Glutamatergic neuron (in vitro differentiated cells): ENCODE data around the gene FGF12. TPM values are rescaled to one million over a fixed set of nuclear protein-coding genes. Genes with fewer than 3 reads are reported as not detected.

Source experiments
- DNase-seq: peaks from one replicate; pipeline ENCODE4 v3.0.0; 2022
- H3K27ac Mint-ChIP-seq: one replicate; pipeline ENCODE4 v1.8.0; 2020; ENCODE audit warnings: mild to moderate bottlenecking, mixed read lengths, inconsistent platforms; ENCODE audit not compliant: unreplicated experiment
- H3K27me3 Mint-ChIP-seq: one replicate; pipeline ENCODE4 v1.8.0; 2020; ENCODE audit warnings: mild to moderate bottlenecking, moderate library complexity, mixed read lengths, inconsistent platforms; ENCODE audit not compliant: unreplicated experiment
- H3K36me3 Mint-ChIP-seq: one replicate; pipeline ENCODE4 v1.8.0; 2020; ENCODE audit warnings: mild to moderate bottlenecking, mixed read lengths, inconsistent platforms; ENCODE audit not compliant: unreplicated experiment
- H3K4me1 Mint-ChIP-seq: one replicate; pipeline ENCODE4 v1.8.0; 2020; ENCODE audit warnings: mild to moderate bottlenecking, low read depth, mixed read lengths, inconsistent platforms; ENCODE audit not compliant: unreplicated experiment
- H3K4me3 Mint-ChIP-seq: one replicate; pipeline ENCODE4 v1.8.0; 2020; ENCODE audit warnings: mild to moderate bottlenecking, mixed read lengths, inconsistent platforms; ENCODE audit not compliant: unreplicated experiment
- H3K9me3 Mint-ChIP-seq: one replicate; pipeline ENCODE4 v1.8.0; 2020; ENCODE audit warnings: mild to moderate bottlenecking, moderate library complexity, mixed read lengths, inconsistent platforms; ENCODE audit not compliant: unreplicated experiment
- total RNA-seq: library from RNA; stranded (reverse); fragmentation: NEBNext Ultra II Directional; extraction: Animal tissue kit (Norgen Biotek cat#: 25700); gene quantifications from one replicate; pipeline ENCODE4 v1.2.1, GENCODE V29; 2021; ENCODE audit not compliant: unreplicated experiment
- TF ChIP-seq, protein P1 (sequence below): fragments of 200-600 bp; sonication (generic); IDR thresholded peaks from one replicate; pipeline ENCODE4 v1.5.0; 2021; ENCODE audit not compliant: partially characterized antibody, unreplicated experiment

The FGF12 gene
- total RNA-seq, 1 donor from 2014 or later: 33.1 TPM

DNA sequence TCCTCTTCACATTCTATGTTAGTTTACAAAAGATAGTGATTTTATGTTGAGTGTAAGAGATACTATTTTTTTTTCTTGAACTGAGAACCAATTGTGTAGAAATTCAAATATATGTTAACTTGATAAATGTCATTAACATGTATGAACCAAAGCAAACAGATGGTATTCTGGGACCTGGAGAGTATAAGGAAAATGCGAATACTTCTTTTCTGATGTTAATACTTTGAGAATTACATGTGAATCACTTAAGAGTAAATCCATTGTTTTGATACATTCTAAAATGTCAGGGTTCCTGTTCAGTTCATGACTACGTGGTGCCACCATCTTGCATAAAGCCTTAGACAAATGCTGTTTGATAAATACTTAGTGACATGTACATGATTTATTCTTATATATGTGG, 541.3 kb downstream of the FGF12 start:
- Mint-ChIP-seq H3K27me3 (no peaks in the 10 kb centered on the region), H3K36me3 (no peaks in the 10 kb centered on the region), H3K4me3 (no peak overlapping the region), H3K9me3 (no peaks in the 10 kb centered on the region), H3K4me1 (no peaks in the 10 kb centered on the region), H3K27ac (no peak overlapping the region)
- DNase-seq: no peak
- TF ChIP-seq, protein P1, sequence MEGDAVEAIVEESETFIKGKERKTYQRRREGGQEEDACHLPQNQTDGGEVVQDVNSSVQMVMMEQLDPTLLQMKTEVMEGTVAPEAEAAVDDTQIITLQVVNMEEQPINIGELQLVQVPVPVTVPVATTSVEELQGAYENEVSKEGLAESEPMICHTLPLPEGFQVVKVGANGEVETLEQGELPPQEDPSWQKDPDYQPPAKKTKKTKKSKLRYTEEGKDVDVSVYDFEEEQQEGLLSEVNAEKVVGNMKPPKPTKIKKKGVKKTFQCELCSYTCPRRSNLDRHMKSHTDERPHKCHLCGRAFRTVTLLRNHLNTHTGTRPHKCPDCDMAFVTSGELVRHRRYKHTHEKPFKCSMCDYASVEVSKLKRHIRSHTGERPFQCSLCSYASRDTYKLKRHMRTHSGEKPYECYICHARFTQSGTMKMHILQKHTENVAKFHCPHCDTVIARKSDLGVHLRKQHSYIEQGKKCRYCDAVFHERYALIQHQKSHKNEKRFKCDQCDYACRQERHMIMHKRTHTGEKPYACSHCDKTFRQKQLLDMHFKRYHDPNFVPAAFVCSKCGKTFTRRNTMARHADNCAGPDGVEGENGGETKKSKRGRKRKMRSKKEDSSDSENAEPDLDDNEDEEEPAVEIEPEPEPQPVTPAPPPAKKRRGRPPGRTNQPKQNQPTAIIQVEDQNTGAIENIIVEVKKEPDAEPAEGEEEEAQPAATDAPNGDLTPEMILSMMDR: no peak

DNA sequence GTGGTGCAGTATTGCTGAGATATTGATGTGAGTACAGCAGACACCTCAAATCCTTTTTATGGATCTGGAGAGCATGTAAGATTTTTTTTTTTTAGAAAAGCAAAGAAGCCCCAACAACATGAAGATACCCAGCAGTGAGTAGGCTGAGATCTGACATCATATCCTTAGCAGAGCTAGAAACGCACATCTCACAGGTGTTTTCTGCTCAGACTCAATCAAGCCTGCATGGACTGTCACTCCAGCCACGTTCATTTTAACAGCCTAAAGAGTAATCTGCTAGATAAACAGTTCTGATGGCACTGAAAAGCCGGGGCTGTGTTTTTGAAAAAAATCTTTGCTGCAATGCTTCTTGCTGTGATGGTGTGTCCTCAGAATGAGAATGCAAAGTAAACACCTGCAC, 544.2 kb downstream of the FGF12 start:
- Mint-ChIP-seq H3K4me1 (no peaks in the 10 kb centered on the region), H3K9me3 (no peaks in the 10 kb centered on the region), H3K4me3 (no peak overlapping the region), H3K27ac (no peak overlapping the region), H3K36me3 (no peaks in the 10 kb centered on the region), H3K27me3 (no peaks in the 10 kb centered on the region)
- TF ChIP-seq, protein P1: no peak
- DNase-seq: no peak

- TF ChIP-seq, protein P1: no peak
- no peak overlapping the region for H3K4me3 Mint-ChIP-seq
- H3K9me3 Mint-ChIP-seq: no peaks in the 10 kb centered on the region
- no peaks in the 10 kb centered on the region for H3K36me3 Mint-ChIP-seq
- DNase-seq: no peak
- H3K27ac Mint-ChIP-seq: no peak overlapping the region
- no peaks in the 10 kb centered on the region for H3K27me3 Mint-ChIP-seq
- H3K4me1 Mint-ChIP-seq: peaks cover 4% of the 10 kb centered on the region
These were observed 546.2 kb downstream of the FGF12 start for GRCh38 chr3:192181151-192181550.

DNA sequence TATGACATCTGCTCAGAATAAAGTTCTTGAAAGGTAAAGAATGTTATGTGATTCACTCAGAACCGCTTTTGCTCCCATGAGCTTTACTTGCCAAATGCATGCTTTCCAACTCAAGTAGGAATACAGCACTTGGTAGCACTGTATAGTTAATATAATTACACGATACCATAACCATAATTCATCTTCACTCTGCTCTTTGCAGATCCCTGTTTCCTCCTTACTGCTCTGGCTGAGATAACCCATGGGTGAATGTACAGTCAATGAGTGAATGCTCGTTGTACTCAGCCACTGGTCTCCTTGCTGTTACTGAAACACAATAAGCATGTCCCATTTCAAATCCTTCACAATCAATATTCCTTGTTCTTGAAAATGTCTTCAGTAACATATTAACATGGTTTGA, 550.0 kb downstream of the FGF12 start:
- no peak for DNase-seq
- Mint-ChIP-seq H3K9me3 (no peaks in the 10 kb centered on the region), H3K36me3 (no peaks in the 10 kb centered on the region), H3K4me1 (peaks cover 9% of the 10 kb centered on the region), H3K4me3 (no peak overlapping the region), H3K27me3 (no peaks in the 10 kb centered on the region), H3K27ac (no peak overlapping the region)
- TF ChIP-seq, protein P1: no peak

GRCh38 chr3:192174283-192174682, 553.1 kb downstream of the FGF12 start:
- H3K4me3 Mint-ChIP-seq: no peak overlapping the region
- no peak for DNase-seq
- no peaks in the 10 kb centered on the region for H3K27me3 Mint-ChIP-seq

More at GRCh38 chr3:192174283-192174682, 553.1 kb downstream of the FGF12 start:
- Mint-ChIP-seq H3K4me1 (peaks cover 9% of the 10 kb centered on the region), H3K27ac (no peak overlapping the region), H3K9me3 (no peaks in the 10 kb centered on the region), H3K36me3 (no peaks in the 10 kb centered on the region)
- TF ChIP-seq, protein P1: no peak
